ENCODE results near the gene SECISBP2.

- no peak for TF ChIP-seq ELF4 (CRISPR knock-in tag; IDR thresholded peaks at IDR 0.05; ENCODE audit: borderline replicate concordance)
- no peak for TF ChIP-seq EZH2 (conservative IDR thresholded peaks at IDR 0.05; ENCODE audit: low read depth, low read length)
- no peak for TF ChIP-seq CTCF (CRISPR knock-in tag; IDR thresholded peaks at IDR 0.05)
- no peak for TF ChIP-seq SRSF1 (optimal IDR thresholded peaks at IDR 0.05; ENCODE audit: low read depth, low read length)
- no peak for TF ChIP-seq ATF6 (CRISPR knock-in tag; conservative IDR thresholded peaks at IDR 0.05)
- no peak for TF ChIP-seq SMC3 (IDR thresholded peaks at IDR 0.05; ENCODE audit: low read length)
- TF ChIP-seq NR1H2 (CRISPR knock-in tag; IDR thresholded peaks at IDR 0.05; ENCODE audit: borderline replicate concordance, low read depth) = no peak
These were observed 70.5 kb downstream of the SECISBP2 start for GRCh38 chr9:89388868-89389177.
